B cell (primary cell): ENCODE results near the gene WIF1. TPM values are rescaled to one million over a fixed set of nuclear protein-coding genes. Genes with fewer than 3 reads are reported as not detected.

Experiments
- ATAC-seq: fragments of 200-7000 bp; cut with Tn5 transposase; one replicate; pipeline ENCODE4 v1.10.0; 2021; ENCODE audit warnings: low read depth, mild to moderate bottlenecking, moderate number of reproducible peaks, moderate library complexity
- CTCF ChIA-PET: fragments of 350-600 bp; sonication (Branson Sonifier 250); formaldehyde crosslinking; loops from one replicate; lab custom pipeline; 2021; ENCODE audit warnings: antibody characterized with exemption, inconsistent platforms; lab: Charles Lee
- POLR2A ChIA-PET: fragments of 350-600 bp; sonication (Branson Sonifier 250); formaldehyde crosslinking; loops from one replicate; lab custom pipeline; 2021; ENCODE audit warnings: antibody characterized with exemption; lab: Charles Lee
- DNase-seq: peaks from one replicate; pipeline ENCODE4 v3.0.0; 2013
- H2AFZ ChIP-seq: 2 replicates; pipeline ENCODE4 v1.6.1; 2012; ENCODE audit warnings: mild to moderate bottlenecking, low read depth, low read length; ENCODE audit not compliant: insufficient read depth, poor library complexity, severe bottlenecking
- H3K27ac ChIP-seq, 2 donors: 1 replicate in 1 of 2; 2 replicates in 1 of 2; pipeline ENCODE4 v1.5.1; 2012 to 2013; ENCODE audit warnings: low read length in 2 of 2, mild to moderate bottlenecking in 2 of 2, moderate library complexity in 1 of 2
- H3K27me3 ChIP-seq, 4 experiments: fragments of 200-600 bp in 1 of 4; sonication (generic) in 1 of 4; replicated peaks in 1 of 4; 1 replicate in 2 of 4; 2 replicates in 2 of 4; pipeline versions ENCODE4 v1.6.1 to v1.7.0; 2013 to 2016; ENCODE audit warnings: low read length in 3 of 4, mild to moderate bottlenecking in 2 of 4, mixed read lengths in 1 of 4, moderate library complexity in 1 of 4; ENCODE audit not compliant: insufficient read depth in 4 of 4, control insufficient read depth in 3 of 4; ENCODE audit errors: control extremely low read depth in 1 of 4
- H3K36me3 ChIP-seq, 2 experiments: replicated peaks in 1 of 2; 1 replicate in 1 of 2; 2 replicates in 1 of 2; pipeline versions ENCODE4 v1.6.1 to v1.7.1; 2013; ENCODE audit warnings: low read length in 1 of 2; ENCODE audit not compliant: insufficient read depth in 2 of 2, control insufficient read depth in 1 of 2; ENCODE audit errors: control extremely low read depth in 1 of 2, extremely low read depth in 1 of 2
- H3K4me1 ChIP-seq, 2 donors: fragments of 200-600 bp in 1 of 2; sonication (generic) in 1 of 2; 1 replicate in 1 of 2; 2 replicates in 1 of 2; pipeline versions ENCODE4 v1.5.1 to v1.6.1; 2013 to 2017; ENCODE audit warnings: low read length in 2 of 2; ENCODE audit not compliant: control insufficient read depth in 2 of 2, insufficient read depth in 2 of 2
- H3K4me2 ChIP-seq: replicated peaks from 2 replicates; pipeline ENCODE3; 2012; ENCODE audit warnings: mild to moderate bottlenecking, low read depth, low read length; ENCODE audit not compliant: poor library complexity, severe bottlenecking
- H3K4me3 ChIP-seq, 5 experiments: fragments of 200-600 bp in 1 of 5; sonication (generic) in 1 of 5; 1 replicate in 3 of 5; 2 replicates in 2 of 5; pipeline versions ENCODE4 v1.5.1 to v1.7.0; 2011 to 2016; ENCODE audit warnings: low read length in 4 of 5, mild to moderate bottlenecking in 4 of 5, low read depth in 2 of 5, control low read depth in 1 of 5, moderate library complexity in 1 of 5; ENCODE audit not compliant: insufficient read depth in 1 of 5; ENCODE audit errors: control extremely low read depth in 1 of 5, extremely low read depth in 1 of 5
- H3K79me2 ChIP-seq: fragments of 200-600 bp; sonication (generic); one replicate; pipeline ENCODE4 v1.6.0; 2016; ENCODE audit warnings: low read length; ENCODE audit not compliant: control insufficient read depth, insufficient read depth
- H3K9ac ChIP-seq: fragments of 200-600 bp; sonication (generic); 2 replicates; pipeline ENCODE4 v1.6.1; 2017; ENCODE audit warnings: mild to moderate bottlenecking, low read length, moderate library complexity
- H3K9me3 ChIP-seq, 3 donors: one replicate each; pipeline versions ENCODE4 v1.6.1 to v1.7.1; 2013; ENCODE audit warnings: low read length in 2 of 3; ENCODE audit not compliant: control insufficient read depth in 2 of 3, insufficient read depth in 1 of 3; ENCODE audit errors: control extremely low read depth in 1 of 3
- H4K20me1 ChIP-seq: 2 replicates; pipeline ENCODE4 v1.6.0; 2012; ENCODE audit warnings: mild to moderate bottlenecking, low read length; ENCODE audit not compliant: insufficient read depth, control insufficient read depth, poor library complexity, severe bottlenecking
- H3K27ac Mint-ChIP-seq: one replicate; pipeline ENCODE4 v1.8.0; 2021; ENCODE audit warnings: mixed read lengths
- H3K27me3 Mint-ChIP-seq: one replicate; pipeline ENCODE4 v1.8.0; 2021; ENCODE audit warnings: mixed read lengths
- H3K4me1 Mint-ChIP-seq: one replicate; pipeline ENCODE4 v1.8.0; 2021; ENCODE audit warnings: mixed read lengths
- H3K4me3 Mint-ChIP-seq: one replicate; pipeline ENCODE4 v1.8.0; 2021; ENCODE audit warnings: mixed read lengths
- H3K9me3 Mint-ChIP-seq: one replicate; pipeline ENCODE4 v1.8.0; 2022; ENCODE audit warnings: mixed read lengths; ENCODE audit not compliant: insufficient read depth
- EZH2 ChIP-seq: IDR thresholded peaks from 2 replicates; pipeline ENCODE4 v1.6.1; 2012; ENCODE audit warnings: borderline replicate concordance, low read depth, mild to moderate bottlenecking, moderate library complexity, low read length; ENCODE audit not compliant: insufficient read depth, poor library complexity, severe bottlenecking
- WGBS: methylation state at CpG from one replicate; pipeline ENCODE4 v1.1.5; 2013; ENCODE audit warnings: missing lambda C conversion rate; ENCODE audit not compliant: insufficient coverage; 5-methylcytosine and 5-hydroxymethylcytosine counted together
- intact Hi-C: fragments of 100-400 bp; cut with micrococcal nuclease; formaldehyde crosslinking; loops from one replicate; pipeline ENCODE4 v1.10.0; 2022
- polyA plus RNA-seq: library from polyadenylated mRNA; depleted of rRNA; stranded (reverse); fragments of >200 nt; gene quantifications from 2 replicates; pipeline ENCODE4 v1.2.3, GENCODE V29; 2012
- total RNA-seq, 2 donors: library from RNA; stranded (reverse); fragments of 120-200 nt in 1 of 2; gene quantifications; 1 replicate in 1 of 2; 2 replicates in 1 of 2; pipeline versions ENCODE4 v1.2.3 to v1.2.4, GENCODE V29; 2013 to 2022
- TF ChIP-seq, protein P1 (sequence below): fragments of 200-600 bp; IDR thresholded peaks from one replicate; pipeline ENCODE4 v1.8.0; 2022; ENCODE audit warnings: antibody characterized with exemption, mild to moderate bottlenecking

The WIF1 gene
- total and polyA plus RNA-seq, 2 donors (not counting 1 experiment from before 2014, with no cell fraction given), result not detected

DNA sequence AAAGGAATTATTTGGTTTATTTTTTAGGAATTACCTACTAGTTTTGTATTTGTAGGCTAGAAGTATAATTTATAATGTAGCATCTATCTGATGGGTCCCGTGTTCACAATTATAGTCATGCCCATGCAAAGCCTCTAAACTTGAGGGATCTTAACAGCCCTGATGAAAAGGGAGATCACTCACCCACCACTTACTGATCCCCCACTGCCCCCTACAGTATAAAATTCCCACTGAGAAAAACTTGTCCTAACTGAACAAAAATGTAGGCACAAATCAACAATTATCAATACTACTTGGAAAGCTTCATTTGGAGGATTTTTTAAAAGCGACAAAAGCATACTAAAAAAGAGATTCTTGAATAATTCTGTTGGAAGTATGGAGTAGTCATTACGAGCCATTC, 21.0 kb downstream of the WIF1 start:
- H3K27me3 ChIP-seq, result peaks cover 0 to 7% (median 3%) of the 10 kb centered on the region in 4 experiments
- no peak overlapping the region for H3K9ac ChIP-seq
- no peaks in the 10 kb centered on the region for H3K79me2 ChIP-seq
- H3K4me1 ChIP-seq, result no peaks in the 10 kb centered on the region
- H2AFZ ChIP-seq, result no peak overlapping the region
- no peaks in the 10 kb centered on the region for H3K9me3 ChIP-seq
- intact Hi-C loops, result no loop called here
- H3K36me3 ChIP-seq, result no peaks in the 10 kb centered on the region
- DNase-seq (no peak), ATAC-seq (no peak)
- Mint-ChIP-seq H3K4me1 (no peaks in the 10 kb centered on the region), H3K27me3 (peaks cover 28% of the 10 kb centered on the region), H3K9me3 (no peaks in the 10 kb centered on the region), H3K4me3 (no peak overlapping the region), H3K27ac (no peak overlapping the region)
- 50% methylated on average over 2 of the region's 3 CpGs for WGBS
- TF ChIP-seq, protein P1, sequence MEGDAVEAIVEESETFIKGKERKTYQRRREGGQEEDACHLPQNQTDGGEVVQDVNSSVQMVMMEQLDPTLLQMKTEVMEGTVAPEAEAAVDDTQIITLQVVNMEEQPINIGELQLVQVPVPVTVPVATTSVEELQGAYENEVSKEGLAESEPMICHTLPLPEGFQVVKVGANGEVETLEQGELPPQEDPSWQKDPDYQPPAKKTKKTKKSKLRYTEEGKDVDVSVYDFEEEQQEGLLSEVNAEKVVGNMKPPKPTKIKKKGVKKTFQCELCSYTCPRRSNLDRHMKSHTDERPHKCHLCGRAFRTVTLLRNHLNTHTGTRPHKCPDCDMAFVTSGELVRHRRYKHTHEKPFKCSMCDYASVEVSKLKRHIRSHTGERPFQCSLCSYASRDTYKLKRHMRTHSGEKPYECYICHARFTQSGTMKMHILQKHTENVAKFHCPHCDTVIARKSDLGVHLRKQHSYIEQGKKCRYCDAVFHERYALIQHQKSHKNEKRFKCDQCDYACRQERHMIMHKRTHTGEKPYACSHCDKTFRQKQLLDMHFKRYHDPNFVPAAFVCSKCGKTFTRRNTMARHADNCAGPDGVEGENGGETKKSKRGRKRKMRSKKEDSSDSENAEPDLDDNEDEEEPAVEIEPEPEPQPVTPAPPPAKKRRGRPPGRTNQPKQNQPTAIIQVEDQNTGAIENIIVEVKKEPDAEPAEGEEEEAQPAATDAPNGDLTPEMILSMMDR, result no peak
- TF ChIP-seq EZH2, result no peak
- no peak overlapping the region for H3K4me2 ChIP-seq
- ChIA-PET CTCF (no interaction called here), POLR2A (no interaction called here)
- no peaks in the 10 kb centered on the region for H4K20me1 ChIP-seq
- no peak overlapping the region for H3K27ac ChIP-seq
- no peak overlapping the region for H3K4me3 ChIP-seq

DNA sequence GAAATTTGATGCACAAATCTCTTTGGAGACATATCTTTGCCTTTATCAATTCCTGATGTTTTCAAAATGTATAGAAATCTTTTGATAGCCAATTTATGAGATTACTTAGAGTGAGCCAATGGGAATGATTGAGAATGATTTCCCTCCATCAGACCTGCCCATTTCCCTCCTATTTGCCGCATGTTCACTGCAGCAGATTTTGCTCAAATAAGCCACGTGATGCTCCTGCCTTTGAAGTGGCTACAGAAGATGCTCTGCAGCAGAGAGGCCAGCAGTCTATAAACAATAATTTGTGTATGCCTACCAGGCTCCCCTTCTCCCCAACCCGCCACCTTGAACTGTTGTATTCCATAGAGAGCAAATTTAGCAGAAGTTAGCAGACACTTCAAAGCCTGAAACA, 21.9 kb downstream of the WIF1 start:
- no peak overlapping the region for H3K27ac Mint-ChIP-seq
- Histone ChIP-seq H3K27ac (no peak overlapping the region), H3K9me3 (no peaks in the 10 kb centered on the region), H3K36me3 (no peaks in the 10 kb centered on the region), H3K9ac (no peak overlapping the region), H2AFZ (no peak overlapping the region), H4K20me1 (no peaks in the 10 kb centered on the region), H3K27me3 (peaks cover 0 to 12% (median 3%) of the 10 kb centered on the region in 4 experiments), H3K4me1 (no peaks in the 10 kb centered on the region), H3K4me2 (no peak overlapping the region), H3K79me2 (no peaks in the 10 kb centered on the region), H3K4me3 (no peak overlapping the region)
- no peak for TF ChIP-seq EZH2
- TF ChIP-seq, protein P1, result no peak
- WGBS, result 67% methylated on average over 2 of the region's 3 CpGs
- peaks cover 28% of the 10 kb centered on the region for H3K27me3 Mint-ChIP-seq
- POLR2A ChIA-PET, result no interaction called here
- intact Hi-C loops, result no loop called here
- DNase-seq, result no peak
- ATAC-seq, result no peak
- CTCF ChIA-PET, result no interaction called here
- H3K4me1 Mint-ChIP-seq, result no peaks in the 10 kb centered on the region
- no peaks in the 10 kb centered on the region for H3K9me3 Mint-ChIP-seq
- no peak overlapping the region for H3K4me3 Mint-ChIP-seq
